Breast epithelium (tissue), 4 donors: Measurements from ENCODE around the gene ARSK. TPM values are rescaled to one million over a fixed set of nuclear protein-coding genes. Genes with fewer than 3 reads are reported as not detected.

Experiments
- DNase-seq, 2 donors: peaks; one replicate each; pipeline ENCODE4 v3.0.0-alpha.2; 2019; ENCODE audit warnings: low spot score in 2 of 2
- H3K27ac ChIP-seq, 2 donors: fragments of 200-600 bp; sonication (generic) in 1 of 2; one replicate each; pipeline ENCODE4 v1.5.1; 2016 to 2019; ENCODE audit warnings: mild to moderate bottlenecking in 1 of 2
- H3K27me3 ChIP-seq, 2 donors: fragments of 200-600 bp; sonication (generic) in 1 of 2; one replicate each; pipeline versions ENCODE4 v1.5.1 to v1.6.0; 2017 to 2019; ENCODE audit warnings: control low read depth in 1 of 2, mild to moderate bottlenecking in 1 of 2
- H3K36me3 ChIP-seq: fragments of 200-600 bp; one replicate; pipeline ENCODE4 v1.5.1; 2019
- H3K4me1 ChIP-seq, 2 donors: fragments of 200-600 bp; sonication (generic); one replicate each; pipeline ENCODE4 v1.5.1; 2016 to 2019; ENCODE audit warnings: control low read depth in 1 of 2
- H3K4me3 ChIP-seq, 3 donors: fragments of 200-600 bp; sonication (generic); 1 replicate in 2 of 3; 2 replicates in 1 of 3; pipeline ENCODE4 v1.5.1; 2016 to 2019; ENCODE audit warnings: mild to moderate bottlenecking in 3 of 3, moderate library complexity in 2 of 3
- H3K9me3 ChIP-seq, 2 donors: fragments of 200-600 bp; sonication (generic) in 1 of 2; one replicate each; pipeline ENCODE4 v1.5.1; 2016 to 2019; ENCODE audit warnings: control low read depth in 1 of 2
- CTCF ChIP-seq, 3 donors: fragments of 450-650 bp; IDR thresholded peaks; one replicate each; pipeline ENCODE4 v1.5.1; 2016 to 2017; ENCODE audit warnings: antibody characterized with exemption in 3 of 3, mild to moderate bottlenecking in 3 of 3, moderate library complexity in 3 of 3
- POLR2A ChIP-seq: fragments of 450-650 bp; IDR thresholded peaks from one replicate; pipeline ENCODE4 v1.6.1; 2016; ENCODE audit warnings: antibody characterized with exemption, mild to moderate bottlenecking, moderate library complexity
- POLR2AphosphoS5 ChIP-seq, 3 donors: sonication (generic); formaldehyde crosslinking; IDR thresholded peaks; one replicate each; pipeline ENCODE4 v1.6.1; 2017; ENCODE audit warnings: antibody characterized with exemption in 3 of 3
- intact Hi-C: fragments of 100-400 bp; cut with DNase I; formaldehyde crosslinking; loops from one replicate; pipeline ENCODE4 v1.15.1; 2023; ENCODE audit warnings: low total_unique reads
- total RNA-seq, 3 donors: library from RNA; depleted of rRNA; stranded (reverse); fragments of >200 nt; gene quantifications; one replicate each; pipeline ENCODE4 v1.1.0, GENCODE V29; 2016

ARSK gene
- total RNA-seq: 10 to 100 TPM in 2 of 3 donors, 1 to 10 TPM in 1; 9.5 to 11.4 (median 10.1) TPM

- H3K4me1 ChIP-seq: peaks cover 0 to 10% of the 10 kb centered on the region in 2 donors
- H3K27me3 ChIP-seq: no peaks in the 10 kb centered on the region
- peak within 1 kb of the TSS; percentile 81 to 87 (median 85) for H3K4me3 ChIP-seq
- intact Hi-C loops: no loop called here
- no peaks in the 10 kb centered on the region for H3K36me3 ChIP-seq
- H3K9me3 ChIP-seq: no peaks in the 10 kb centered on the region
- peak; percentile 86 to 94 for DNase-seq
- peak within 1 kb of the TSS; percentile 85 to 88 for H3K27ac ChIP-seq
- TF ChIP-seq POLR2A (no peak), POLR2AphosphoS5 (IDR thresholded peaks at IDR 0.05) (peak; percentile 55 to 67 (median 67)), CTCF (IDR thresholded peaks at IDR 0.05) (peak in 1 of 3 donors; percentile 39)
These were observed at the start of gene ARSK, which contains the start of gene SKIC3 for GRCh38 chr5:95554647-95555548. ARSK (plus strand) TSS chr5:95555101; CDS start chr5:95555279, 178 bp downstream. SKIC3 (minus strand) TSS chr5:95554977; CDS start chr5:95547150, 7,827 bp downstream.

- H3K27ac ChIP-seq: no peak overlapping the region
- TF ChIP-seq POLR2AphosphoS5 (IDR thresholded peaks at IDR 0.05) (no peak), CTCF (IDR thresholded peaks at IDR 0.05) (no peak), POLR2A (no peak)
- H3K36me3 ChIP-seq: peaks cover 19% of the 10 kb centered on the region
- intact Hi-C loops: no loop called here
- H3K27me3 ChIP-seq: no peaks in the 10 kb centered on the region
- H3K9me3 ChIP-seq: no peaks in the 10 kb centered on the region
- H3K4me3 ChIP-seq: no peak overlapping the region
- H3K4me1 ChIP-seq: no peaks in the 10 kb centered on the region
- DNase-seq: no peak
These were observed 46.4 kb upstream of the ARSK start for GRCh38 chr5:95508550-95508949.

GRCh38 chr5:95511606-95512005 lies 43.3 kb upstream of the ARSK start:
- H3K36me3 ChIP-seq: peaks cover 11% of the 10 kb centered on the region
- H3K4me1 ChIP-seq: no peaks in the 10 kb centered on the region
- no peaks in the 10 kb centered on the region for H3K9me3 ChIP-seq
- H3K27ac ChIP-seq: no peak overlapping the region
- no peak for DNase-seq
- no peaks in the 10 kb centered on the region for H3K27me3 ChIP-seq
- no peak overlapping the region for H3K4me3 ChIP-seq
- TF ChIP-seq POLR2AphosphoS5 (IDR thresholded peaks at IDR 0.05) (no peak), CTCF (IDR thresholded peaks at IDR 0.05) (no peak), POLR2A (no peak)
- intact Hi-C loops: no loop called here

GRCh38 chr5:95518417-95518816 lies 36.5 kb upstream of the ARSK start:
- intact Hi-C loops: no loop called here
- H3K27me3 ChIP-seq: no peaks in the 10 kb centered on the region
- H3K9me3 ChIP-seq: no peaks in the 10 kb centered on the region
- TF ChIP-seq POLR2AphosphoS5 (IDR thresholded peaks at IDR 0.05) (no peak), CTCF (IDR thresholded peaks at IDR 0.05) (no peak)
- H3K36me3 ChIP-seq: peaks cover 2% of the 10 kb centered on the region
- DNase-seq: no peak
- H3K27ac ChIP-seq: no peak overlapping the region
- H3K4me3 ChIP-seq: no peak overlapping the region
- H3K4me1 ChIP-seq: no peaks in the 10 kb centered on the region

- Histone ChIP-seq H3K4me1 (no peaks in the 10 kb centered on the region), H3K9me3 (no peaks in the 10 kb centered on the region), H3K36me3 (no peaks in the 10 kb centered on the region), H3K4me3 (no peak overlapping the region), H3K27me3 (no peaks in the 10 kb centered on the region), H3K27ac (no peak overlapping the region)
- TF ChIP-seq CTCF (IDR thresholded peaks at IDR 0.05) (no peak), POLR2A (no peak), POLR2AphosphoS5 (IDR thresholded peaks at IDR 0.05) (no peak)
- no peak for DNase-seq
- intact Hi-C loops: no loop called here
These were observed 35.8 kb upstream of the ARSK start for GRCh38 chr5:95519151-95519550.
